ENCODE measurements around the gene FAM184B.

The FAM184B gene

GRCh38 chr4:17623451-17624001 lies 157.9 kb downstream of the FAM184B start:
- no peak for DNase-seq

GRCh38 chr4:17619416-17620105 lies 161.9 kb downstream of the FAM184B start:
- no peak for DNase-seq

GRCh38 chr4:17618926-17619325 lies 162.5 kb downstream of the FAM184B start:
- DNase-seq = no peak

- DNase-seq = peak; percentile 5
Measured at GRCh38 chr4:17616283-17616682, 165.1 kb downstream of the FAM184B start.

GRCh38 chr4:17614416-17615299 lies 166.8 kb downstream of the FAM184B start, which contains the start of gene MED28:
TSS of gene MED28 (plus strand) at chr4:17614641. CDS start at chr4:17614655, 14 bp downstream.
- peak; percentile 95 for DNase-seq

- peak; percentile 19 for DNase-seq
Measured at GRCh38 chr4:17613761-17614415, 167.5 kb downstream of the FAM184B start.

GRCh38 chr4:17605236-17605635 lies 176.2 kb downstream of the FAM184B start:
- no peak for DNase-seq

GRCh38 chr4:17599826-17600225 lies 181.6 kb downstream of the FAM184B start:
- DNase-seq = no peak

- DNase-seq = no peak
Measured at GRCh38 chr4:17597517-17597916, 183.9 kb downstream of the FAM184B start.

- no peak for DNase-seq
Measured at GRCh38 chr4:17595471-17596005, 185.9 kb downstream of the FAM184B start.

- DNase-seq = no peak
Measured at GRCh38 chr4:17589355-17589754, 192.1 kb downstream of the FAM184B start.

- no peak for DNase-seq
Measured at GRCh38 chr4:17587094-17587822, 194.2 kb downstream of the FAM184B start.

GRCh38 chr4:17584521-17585213 lies 196.8 kb downstream of the FAM184B start:
- no peak for DNase-seq

GRCh38 chr4:17583941-17584340 lies 197.5 kb downstream of the FAM184B start:
- DNase-seq = no peak

- DNase-seq = no peak
Measured at GRCh38 chr4:17583276-17583675, 198.1 kb downstream of the FAM184B start.

GRCh38 chr4:17580969-17581368 lies 200.5 kb downstream of the FAM184B start:
- no peak for DNase-seq

Data from CD4-positive, alpha-beta T cell treated with Interleukin-12 subunit alpha and Interleukin-12 subunit beta, for 1 hour (primary cell).